Mucosa of stomach (tissue), 1 donor: ENCODE measurements around the gene KCNQ2.
A peak's percentile ranks its signal among the peaks of the same experiment; 100 is the strongest.

Experiments
- H3K27me3 ChIP-seq: one replicate; pipeline ENCODE4 v1.7.0; 2013; ENCODE audit warnings: mild to moderate bottlenecking, low read length; ENCODE audit not compliant: control insufficient read depth, insufficient read depth
- H3K36me3 ChIP-seq: one replicate; pipeline ENCODE4 v1.7.0; 2013; ENCODE audit warnings: low read length; ENCODE audit not compliant: control insufficient read depth, insufficient read depth
- H3K4me1 ChIP-seq: one replicate; pipeline ENCODE4 v1.7.0; 2013; ENCODE audit warnings: mild to moderate bottlenecking, low read length; ENCODE audit not compliant: control insufficient read depth, insufficient read depth
- H3K4me3 ChIP-seq: one replicate; pipeline ENCODE4 v1.7.0; 2013; ENCODE audit warnings: low read length
- H3K9ac ChIP-seq: one replicate; pipeline ENCODE4 v1.7.0; 2013; ENCODE audit warnings: mild to moderate bottlenecking, low read length, moderate library complexity
- H3K9me3 ChIP-seq: one replicate; pipeline ENCODE4 v1.7.0; 2013; ENCODE audit warnings: mild to moderate bottlenecking, low read length, moderate library complexity; ENCODE audit not compliant: control insufficient read depth
- donor health status: Pancreatic carcinoma.

KCNQ2 gene

DNA sequence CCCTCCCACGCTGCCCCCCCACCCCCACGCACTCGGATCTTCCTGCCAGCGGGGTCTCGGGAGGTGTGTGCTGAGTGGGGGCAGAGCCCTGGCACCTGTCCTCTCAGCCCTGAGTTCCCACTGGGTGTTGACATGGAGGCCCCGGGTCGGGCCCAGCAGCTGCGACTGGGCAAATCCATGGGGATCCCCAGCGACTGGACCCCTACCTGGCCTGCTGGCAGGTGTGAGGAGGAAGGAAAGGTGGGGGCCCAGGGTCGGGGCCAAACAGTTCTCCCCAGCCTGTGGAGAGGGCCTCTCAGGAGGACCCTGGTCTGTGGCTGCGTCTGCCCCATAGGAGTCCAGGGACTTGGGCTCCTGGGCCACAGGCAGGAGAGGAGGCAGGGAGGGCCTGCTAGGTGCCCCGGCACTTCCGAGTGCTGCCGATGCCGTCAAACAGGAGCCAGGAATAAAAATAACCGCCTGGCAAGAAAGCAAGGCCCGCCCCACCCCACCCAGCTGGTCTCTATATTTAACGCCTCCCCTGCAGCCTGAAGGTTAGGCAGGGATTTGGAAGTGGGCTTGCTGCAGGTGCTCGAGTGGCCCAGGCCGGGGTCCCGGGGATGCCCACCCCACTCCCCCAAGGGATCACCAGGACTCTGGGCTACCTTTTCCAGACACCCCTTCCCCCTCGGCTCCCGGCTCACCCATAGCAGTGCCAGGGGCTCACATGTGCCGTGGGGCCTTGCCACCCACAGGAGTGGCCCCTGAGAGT is 27.9 kb upstream of the KCNQ2 start:
- H3K27me3 ChIP-seq: peaks cover 52% of the 10 kb centered on the region
- H3K36me3 ChIP-seq: no peaks in the 10 kb centered on the region
- no peak overlapping the region for H3K9ac ChIP-seq
- H3K4me1 ChIP-seq: peaks cover 9% of the 10 kb centered on the region
- no peaks in the 10 kb centered on the region for H3K9me3 ChIP-seq
- no peak overlapping the region for H3K4me3 ChIP-seq

DNA sequence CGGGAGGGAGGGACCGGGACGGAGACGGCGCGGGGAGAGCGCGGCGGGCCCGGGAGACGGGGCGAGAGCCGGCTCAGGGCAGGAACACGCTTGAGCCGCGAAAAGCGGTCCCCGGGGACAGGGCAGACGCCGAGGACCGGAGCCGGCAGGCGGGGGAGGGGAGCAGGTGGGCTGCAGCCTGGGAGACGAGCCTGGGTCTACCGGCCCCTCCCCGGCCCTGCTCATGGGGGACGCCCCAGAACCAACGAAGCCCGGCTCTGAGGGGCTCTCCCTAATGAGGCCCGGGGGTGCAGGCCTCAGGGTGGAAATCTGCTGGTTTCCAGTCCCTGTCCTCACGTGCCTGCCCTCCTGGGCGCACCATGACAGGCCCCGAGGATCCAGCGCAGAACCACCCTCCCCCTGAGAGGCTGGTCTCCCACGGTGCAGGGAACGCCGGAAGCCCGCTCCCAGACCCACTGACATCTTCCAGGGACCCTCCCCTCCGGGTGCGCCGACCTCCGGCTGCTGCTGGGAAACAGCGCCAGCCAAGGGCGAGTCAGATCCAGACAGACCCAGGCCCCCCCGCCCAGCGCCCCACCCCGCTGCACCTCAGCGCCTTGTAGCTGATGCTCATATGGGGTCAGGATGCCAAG is 27.0 kb upstream of the KCNQ2 start:
- Histone ChIP-seq H3K36me3 (no peaks in the 10 kb centered on the region), H3K4me1 (peaks cover 9% of the 10 kb centered on the region), H3K9ac (no peak overlapping the region), H3K27me3 (peaks cover 50% of the 10 kb centered on the region), H3K9me3 (no peaks in the 10 kb centered on the region), H3K4me3 (no peak overlapping the region)

- H3K36me3 ChIP-seq: no peaks in the 10 kb centered on the region
- H3K4me1 ChIP-seq: peaks cover 9% of the 10 kb centered on the region
- H3K9ac ChIP-seq: no peak within 1 kb of the TSS
- H3K4me3 ChIP-seq: no peak within 1 kb of the TSS
- no peaks in the 10 kb centered on the region for H3K9me3 ChIP-seq
- peaks cover 50% of the 10 kb centered on the region for H3K27me3 ChIP-seq
Observed at GRCh38 chr20:63498960-63499337, 26.5 kb upstream of the KCNQ2 start, which contains the start of gene EEF1A2. TSS of gene EEF1A2 (minus strand) at chr20:63499083. CDS start at chr20:63497763, 1,320 bp downstream.

GRCh38 chr20:63497946-63498935 is 25.8 kb upstream of the KCNQ2 start:
- Histone ChIP-seq H3K27me3 (peaks cover 43% of the 10 kb centered on the region), H3K36me3 (no peaks in the 10 kb centered on the region), H3K9ac (no peak overlapping the region), H3K9me3 (no peaks in the 10 kb centered on the region), H3K4me1 (peaks cover 9% of the 10 kb centered on the region), H3K4me3 (no peak overlapping the region)

GRCh38 chr20:63497138-63497945 is 24.9 kb upstream of the KCNQ2 start:
- H3K9me3 ChIP-seq: no peaks in the 10 kb centered on the region
- H3K9ac ChIP-seq: no peak overlapping the region
- H3K4me3 ChIP-seq: no peak overlapping the region

GRCh38 chr20:63496596-63497120 is 24.2 kb upstream of the KCNQ2 start:
- peak overlapping the region; percentile 41 for H3K9ac ChIP-seq
- peaks cover 32% of the 10 kb centered on the region for H3K27me3 ChIP-seq
- peaks cover 9% of the 10 kb centered on the region for H3K4me1 ChIP-seq
- H3K4me3 ChIP-seq: no peak overlapping the region
- no peaks in the 10 kb centered on the region for H3K9me3 ChIP-seq
- no peaks in the 10 kb centered on the region for H3K36me3 ChIP-seq

More at GRCh38 chr20:63497138-63497945, 24.9 kb upstream of the KCNQ2 start:
- Histone ChIP-seq H3K27me3 (peaks cover 37% of the 10 kb centered on the region), H3K4me1 (peaks cover 9% of the 10 kb centered on the region), H3K36me3 (no peaks in the 10 kb centered on the region)

- H3K27me3 ChIP-seq: peaks cover 32% of the 10 kb centered on the region
- peaks cover 9% of the 10 kb centered on the region for H3K4me1 ChIP-seq
- H3K4me3 ChIP-seq: no peak overlapping the region
- peak overlapping the region; percentile 41 for H3K9ac ChIP-seq
- H3K9me3 ChIP-seq: no peaks in the 10 kb centered on the region
- H3K36me3 ChIP-seq: no peaks in the 10 kb centered on the region
Observed at GRCh38 chr20:63495741-63496595, 23.5 kb upstream of the KCNQ2 start.

- no peak overlapping the region for H3K9ac ChIP-seq
- H3K36me3 ChIP-seq: no peaks in the 10 kb centered on the region
Observed at GRCh38 chr20:63495167-63495720, 22.8 kb upstream of the KCNQ2 start.

DNA sequence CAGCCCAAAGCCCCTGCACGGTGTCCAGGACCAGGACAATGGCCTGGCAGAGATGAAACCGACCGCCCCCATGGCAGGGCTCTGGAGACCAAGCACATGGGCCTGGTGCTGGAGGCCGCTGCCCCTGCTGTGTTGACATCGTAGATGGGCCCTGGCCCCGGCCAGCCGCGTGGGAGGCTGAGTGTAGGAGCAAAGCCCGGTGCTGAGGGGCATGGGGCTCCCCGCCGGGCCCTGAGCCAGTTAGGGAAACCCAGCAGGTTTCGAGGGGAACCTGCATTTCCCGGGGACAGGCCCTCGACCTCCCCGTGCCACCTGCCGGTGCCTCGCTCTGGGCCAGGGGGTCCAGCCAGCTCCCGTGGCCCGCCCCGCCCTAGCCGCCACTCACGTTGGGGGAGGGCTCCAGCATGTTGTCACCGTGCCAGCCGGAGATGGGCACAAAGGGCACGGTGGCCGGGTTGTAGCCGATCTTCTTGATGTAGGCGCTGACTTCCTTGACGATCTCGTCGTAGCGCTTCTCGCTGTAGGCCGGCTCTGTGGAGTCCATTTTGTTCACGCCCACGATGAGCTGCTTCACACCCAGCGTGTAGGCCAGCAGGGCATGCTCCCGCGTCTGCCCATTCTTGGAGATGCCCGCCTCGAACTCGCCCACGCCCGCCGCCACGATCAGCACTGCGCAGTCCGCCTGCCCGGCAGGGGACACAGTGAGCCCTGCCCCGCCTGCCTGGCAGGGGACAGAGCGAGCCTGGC is 22.1 kb upstream of the KCNQ2 start:
- no peak overlapping the region for H3K9ac ChIP-seq
- H3K36me3 ChIP-seq: no peaks in the 10 kb centered on the region
- H3K4me1 ChIP-seq: peaks cover 9% of the 10 kb centered on the region
- H3K4me3 ChIP-seq: no peak overlapping the region
- no peaks in the 10 kb centered on the region for H3K9me3 ChIP-seq
- peaks cover 27% of the 10 kb centered on the region for H3K27me3 ChIP-seq

More at GRCh38 chr20:63495167-63495720, 22.8 kb upstream of the KCNQ2 start:
- Histone ChIP-seq H3K4me3 (no peak overlapping the region), H3K4me1 (peaks cover 9% of the 10 kb centered on the region), H3K9me3 (no peaks in the 10 kb centered on the region), H3K27me3 (peaks cover 30% of the 10 kb centered on the region)

- peaks cover 9% of the 10 kb centered on the region for H3K4me1 ChIP-seq
- peaks cover 24% of the 10 kb centered on the region for H3K27me3 ChIP-seq
- no peak overlapping the region for H3K9ac ChIP-seq
- no peak overlapping the region for H3K4me3 ChIP-seq
- no peaks in the 10 kb centered on the region for H3K9me3 ChIP-seq
- H3K36me3 ChIP-seq: no peaks in the 10 kb centered on the region
Observed at GRCh38 chr20:63494084-63494419, 21.6 kb upstream of the KCNQ2 start.
